Colonic mucosa (tissue), 4 donors: ENCODE data around the gene WWC1. TPM values are rescaled to one million over a fixed set of nuclear protein-coding genes. Genes with fewer than 3 reads are reported as not detected.

Experiments
- DNase-seq: peaks from one replicate; pipeline ENCODE4 v3.0.0-alpha.2; 2020
- H3K27ac ChIP-seq: fragments of 200-600 bp; one replicate; pipeline ENCODE4 v1.8.0; 2021
- H3K27me3 ChIP-seq: fragments of 200-600 bp; one replicate; pipeline ENCODE4 v1.8.0; 2021
- H3K36me3 ChIP-seq: fragments of 200-600 bp; one replicate; pipeline ENCODE4 v1.8.0; 2021
- H3K4me1 ChIP-seq: fragments of 200-600 bp; one replicate; pipeline ENCODE4 v1.8.0; 2021; ENCODE audit warnings: mild to moderate bottlenecking
- H3K4me3 ChIP-seq: fragments of 200-600 bp; one replicate; pipeline ENCODE4 v1.8.0; 2021
- H3K9ac ChIP-seq, 2 donors: one replicate each; pipeline ENCODE4 v1.7.0; 2013; ENCODE audit warnings: control low read depth in 2 of 2, low read depth in 2 of 2, low read length in 2 of 2
- H3K9me3 ChIP-seq: fragments of 200-600 bp; one replicate; pipeline ENCODE4 v1.8.0; 2021
- CTCF ChIP-seq: fragments of 200-600 bp; IDR thresholded peaks from one replicate; pipeline ENCODE4 v1.8.0; 2022; ENCODE audit warnings: antibody characterized with exemption, mild to moderate bottlenecking
- intact Hi-C: fragments of 100-400 bp; cut with DNase I; formaldehyde crosslinking; loops from one replicate; pipeline ENCODE4 v1.14.1; 2022
- total RNA-seq, 2 donors: library from RNA; stranded (reverse); fragmentation: NEBNext Ultra II Directional in 1 of 2; extraction: Animal tissue kit (Norgen Biotek cat#: 25700) in 1 of 2; gene quantifications; one replicate each; pipeline ENCODE4 v1.2.1, GENCODE V29; 2021
- donor health status: healthy.
- donor health status: DM: no; HTN: no; CAD: no.
- donor health status: DM: no; HTN: no; CAD: no.

Gene WWC1
- total RNA-seq, result 10 to 100 TPM; 15.3 to 33.3 TPM

- Histone ChIP-seq H3K27ac (peak within 1 kb of the TSS; percentile 27), H3K4me3 (peak within 1 kb of the TSS; percentile 69), H3K9me3 (no peaks in the 10 kb centered on the region), H3K9ac (peak within 1 kb of the TSS; percentile 35 to 58), H3K36me3 (no peaks in the 10 kb centered on the region), H3K27me3 (no peaks in the 10 kb centered on the region), H3K4me1 (no peaks in the 10 kb centered on the region)
- peak; percentile 28 for TF ChIP-seq CTCF
- intact Hi-C loops, result no loop called here
- DNase-seq, result peak; percentile 90
Measured at GRCh38 chr5:168291342-168291963, at the start of gene WWC1. TSS of gene WWC1 (plus strand) at chr5:168291645. CDS start at chr5:168292153, 508 bp downstream.

GRCh38 chr5:168244838-168245559 lies 46.4 kb upstream of the WWC1 start:
- no peak for DNase-seq
- Histone ChIP-seq H3K9ac (no peak overlapping the region), H3K36me3 (no peaks in the 10 kb centered on the region), H3K27ac (no peak overlapping the region), H3K27me3 (no peaks in the 10 kb centered on the region), H3K9me3 (no peaks in the 10 kb centered on the region), H3K4me3 (no peak overlapping the region), H3K4me1 (no peaks in the 10 kb centered on the region)
- intact Hi-C loops, result no loop called here
- TF ChIP-seq CTCF, result no peak

GRCh38 chr5:168249923-168250322 lies 41.5 kb upstream of the WWC1 start:
- no peaks in the 10 kb centered on the region for H3K4me1 ChIP-seq
- H3K36me3 ChIP-seq, result no peaks in the 10 kb centered on the region
- H3K27me3 ChIP-seq, result no peaks in the 10 kb centered on the region
- no peak overlapping the region for H3K9ac ChIP-seq
- DNase-seq, result no peak
- intact Hi-C loops, result no loop called here
- H3K4me3 ChIP-seq, result no peak overlapping the region
- TF ChIP-seq CTCF, result no peak
- H3K27ac ChIP-seq, result no peak overlapping the region
- H3K9me3 ChIP-seq, result no peaks in the 10 kb centered on the region

- no peak overlapping the region for H3K27ac ChIP-seq
- no peaks in the 10 kb centered on the region for H3K4me1 ChIP-seq
- DNase-seq, result no peak
- H3K4me3 ChIP-seq, result no peak overlapping the region
- no peak overlapping the region for H3K9ac ChIP-seq
- no peak for TF ChIP-seq CTCF
- H3K9me3 ChIP-seq, result no peaks in the 10 kb centered on the region
- H3K36me3 ChIP-seq, result no peaks in the 10 kb centered on the region
- intact Hi-C loops, result no loop called here
- H3K27me3 ChIP-seq, result no peaks in the 10 kb centered on the region
Measured at GRCh38 chr5:168251259-168251658, 40.2 kb upstream of the WWC1 start.

GRCh38 chr5:168254013-168254693 lies 37.3 kb upstream of the WWC1 start:
- TF ChIP-seq CTCF, result no peak
- H3K4me1 ChIP-seq, result no peaks in the 10 kb centered on the region

More at GRCh38 chr5:168254013-168254693, 37.3 kb upstream of the WWC1 start:
- Histone ChIP-seq H3K9ac (no peak overlapping the region), H3K36me3 (no peaks in the 10 kb centered on the region), H3K27ac (no peak overlapping the region), H3K9me3 (no peaks in the 10 kb centered on the region), H3K4me3 (no peak overlapping the region), H3K27me3 (no peaks in the 10 kb centered on the region)
- DNase-seq, result no peak
- intact Hi-C loops, result no loop called here
